NT2/D1 (cell line): ENCODE data around the gene EGFR.

Experiments
- SUZ12 ChIP-seq: IDR thresholded peaks from 2 replicates; pipeline ENCODE4 v1.6.1; 2011; ENCODE audit not compliant: insufficient read length, insufficient read depth; ENCODE audit errors: extremely low read depth
- YY1 ChIP-seq: IDR thresholded peaks from 2 replicates; pipeline ENCODE4 v1.6.1; 2011; ENCODE audit not compliant: insufficient read length, insufficient read depth

GRCh38 chr7:55179931-55180682 lies 161.3 kb downstream of the EGFR start:
- TF ChIP-seq YY1 (no peak), SUZ12 (no peak)
